Mesenteric fat pad (tissue), 1 donor: ENCODE results near the gene RNF151. TPM values are rescaled to one million over a fixed set of nuclear protein-coding genes. Genes with fewer than 3 reads are reported as not detected.

Experiments used
- DNase-seq: peaks from one replicate; pipeline ENCODE4 v3.0.0-alpha.2; 2020; ENCODE audit warnings: low spot score
- total RNA-seq: library from RNA; stranded (reverse); fragmentation: NEBNext Ultra II Directional; extraction: Animal tissue kit (Norgen Biotek cat#: 25700); gene quantifications from one replicate; pipeline ENCODE4 v1.2.1, GENCODE V29; 2021
- donor health status: DM: yes; HTN: yes; CAD: no.

Gene RNF151
- total RNA-seq, 1 donor from 2014 or later: not detected

- no peak for DNase-seq
Observed at GRCh38 chr16:1991135-1991551, 24.5 kb downstream of the RNF151 start.

- no peak for DNase-seq
Observed at GRCh38 chr16:1991588-1991947, 24.9 kb downstream of the RNF151 start.

DNA sequence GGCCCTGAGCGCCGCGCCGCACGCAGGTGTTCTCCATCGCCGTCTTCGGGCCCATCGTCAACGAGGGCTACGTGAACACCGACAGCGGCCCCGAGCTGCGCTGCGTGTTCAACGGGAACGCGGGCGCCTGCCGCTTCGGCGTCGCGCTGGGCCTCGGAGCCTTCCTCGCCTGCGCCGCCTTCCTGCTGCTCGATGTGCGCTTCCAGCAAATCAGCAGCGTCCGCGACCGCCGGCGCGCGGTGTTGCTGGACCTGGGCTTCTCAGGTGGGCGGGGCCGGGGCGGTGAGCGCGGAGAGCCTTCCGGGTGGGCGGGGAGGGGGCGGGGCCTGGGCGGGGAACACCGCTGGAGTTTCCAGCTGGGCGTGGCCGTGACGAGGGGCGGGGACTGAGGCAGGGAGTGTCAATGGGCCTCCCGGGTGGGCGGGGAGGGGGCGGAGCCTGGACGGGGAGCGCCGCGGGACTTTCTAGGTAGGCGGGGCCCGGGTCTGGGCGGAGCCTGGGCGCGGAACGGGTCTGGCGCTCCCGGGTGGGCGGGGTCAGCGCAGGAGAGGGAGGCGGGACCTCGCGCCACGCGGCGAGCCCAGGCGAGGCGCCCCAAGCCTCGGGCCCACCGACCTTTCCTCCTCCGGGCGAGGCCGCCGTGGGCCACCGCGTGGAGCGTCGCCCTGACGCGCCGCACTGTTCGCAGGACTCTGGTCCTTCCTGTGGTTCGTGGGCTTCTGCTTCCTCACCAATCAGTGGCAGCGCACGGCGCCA lies 25.5 kb downstream of the RNF151 start:
- peak; percentile 97 for DNase-seq

- DNase-seq: no peak
Observed at GRCh38 chr16:1992704-1993317, 26.2 kb downstream of the RNF151 start.

DNA sequence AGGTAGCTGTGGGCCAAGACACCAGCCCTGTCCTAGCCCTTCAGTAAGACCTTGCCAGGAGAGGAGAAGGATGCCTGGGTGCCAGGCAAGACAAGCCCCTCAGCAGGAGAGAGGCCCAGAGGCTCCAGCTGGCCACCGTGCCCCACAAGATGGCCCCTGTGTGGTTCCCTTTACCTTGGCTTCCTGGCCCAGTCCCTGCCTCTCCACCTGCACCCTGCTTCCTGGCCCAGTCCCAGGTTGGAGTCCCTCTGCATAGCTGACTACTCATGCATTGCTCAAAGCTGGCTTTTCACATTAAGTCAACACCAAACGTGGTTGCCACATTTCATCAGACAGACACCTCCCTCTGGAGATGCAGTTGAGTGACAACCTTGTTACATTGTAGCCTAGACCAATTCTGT lies 27.1 kb downstream of the RNF151 start:
- no peak for DNase-seq

DNA sequence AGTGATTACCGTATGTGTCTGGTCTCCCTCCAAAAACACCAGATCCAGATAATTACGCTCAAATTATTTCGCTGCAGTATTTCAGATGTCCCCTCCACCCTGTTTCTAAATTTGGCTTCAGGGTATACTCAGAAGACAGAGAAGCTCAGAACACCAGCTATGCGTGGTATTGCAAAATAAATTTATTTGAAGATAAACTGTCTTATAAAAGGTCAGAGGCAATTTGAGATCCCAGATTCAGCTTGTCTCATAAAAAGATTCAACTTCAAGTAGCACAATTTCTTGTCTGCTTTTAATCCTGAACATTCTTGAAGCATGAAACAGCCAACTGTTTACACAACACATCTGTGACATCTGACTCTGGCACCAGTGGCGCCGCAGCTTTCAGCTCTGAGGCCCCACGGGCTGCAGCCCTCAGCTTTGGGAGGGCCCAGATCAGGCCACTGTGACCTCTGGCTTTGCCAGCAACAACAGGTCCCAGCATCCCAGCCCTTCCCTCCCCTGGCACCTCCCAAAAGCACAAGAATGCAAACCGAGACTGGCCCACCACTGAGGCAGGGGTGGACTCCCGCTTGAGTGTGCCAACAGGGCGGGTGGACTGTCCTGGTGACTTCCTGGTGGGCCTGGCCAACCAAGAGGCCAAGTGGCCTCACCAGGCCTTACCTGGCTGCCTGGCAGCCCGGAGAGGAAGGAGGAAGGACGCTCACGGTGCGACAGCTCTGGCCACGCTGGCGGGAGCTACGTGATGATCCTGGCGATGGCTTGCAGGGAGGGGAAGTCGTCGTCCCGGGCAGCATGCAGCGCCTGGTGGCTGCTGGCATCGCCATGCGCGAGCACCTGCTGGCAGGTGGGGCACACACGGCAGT lies 31.1 kb downstream of the RNF151 start:
- no peak for DNase-seq

- DNase-seq: no peak
Observed at GRCh38 chr16:1998360-1998835, 31.7 kb downstream of the RNF151 start.

GRCh38 chr16:1998852-1999801 lies 32.5 kb downstream of the RNF151 start:
- DNase-seq: no peak

DNA sequence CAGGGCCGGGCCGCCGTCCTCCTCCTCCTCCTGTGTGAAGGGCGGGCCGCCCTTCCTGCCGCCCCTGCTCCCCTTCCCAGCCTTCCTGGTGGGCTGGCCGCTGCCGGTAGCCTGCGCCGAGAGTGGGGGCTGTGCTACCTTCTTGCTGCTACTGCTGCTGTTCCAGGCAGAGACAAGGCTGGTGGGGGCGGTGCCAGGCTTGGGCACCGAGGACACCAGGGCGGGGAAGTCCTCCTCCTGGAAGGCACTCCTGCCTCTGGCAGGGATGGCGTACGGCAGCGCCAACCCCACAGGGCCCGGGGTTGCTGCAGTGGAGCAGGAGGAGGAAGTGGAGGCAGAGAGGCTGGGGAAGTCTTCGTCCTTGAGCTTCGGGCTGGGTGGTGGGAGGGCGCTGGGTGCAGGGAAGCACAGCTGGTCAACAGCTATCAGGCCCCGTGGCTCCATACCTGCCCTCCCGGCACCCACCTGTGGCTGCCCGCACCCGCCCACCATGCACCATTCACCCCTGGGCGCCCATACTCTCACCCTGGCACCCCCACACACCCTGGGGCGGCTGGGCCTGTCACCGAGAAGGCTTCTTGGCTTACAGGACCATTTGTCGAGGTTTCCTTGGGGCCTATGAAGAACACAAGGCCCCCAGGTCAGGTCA lies 33.3 kb downstream of the RNF151 start:
- DNase-seq: no peak

DNA sequence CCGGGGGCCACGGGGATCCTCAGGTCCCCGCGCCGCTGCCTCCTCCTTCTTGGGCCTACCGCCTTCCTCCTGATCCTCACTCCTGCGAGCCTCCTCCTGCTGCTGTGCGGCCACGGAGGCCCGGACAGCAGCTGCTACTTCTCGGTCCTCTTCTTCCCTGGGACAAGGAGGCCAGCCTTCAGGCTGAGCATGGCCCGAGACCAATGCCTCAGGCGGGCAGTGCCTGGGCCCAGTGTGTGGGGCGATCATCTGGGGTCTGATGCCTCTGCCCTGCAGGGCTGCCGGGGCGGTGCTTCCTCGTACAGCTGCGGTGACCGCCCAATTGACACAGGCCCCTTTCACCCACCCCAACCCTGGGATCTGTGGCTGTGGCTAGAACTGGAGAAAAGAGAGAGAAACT lies 34.4 kb downstream of the RNF151 start:
- no peak for DNase-seq

- DNase-seq: no peak
Observed at GRCh38 chr16:2001456-2002355, 35.0 kb downstream of the RNF151 start.

DNA sequence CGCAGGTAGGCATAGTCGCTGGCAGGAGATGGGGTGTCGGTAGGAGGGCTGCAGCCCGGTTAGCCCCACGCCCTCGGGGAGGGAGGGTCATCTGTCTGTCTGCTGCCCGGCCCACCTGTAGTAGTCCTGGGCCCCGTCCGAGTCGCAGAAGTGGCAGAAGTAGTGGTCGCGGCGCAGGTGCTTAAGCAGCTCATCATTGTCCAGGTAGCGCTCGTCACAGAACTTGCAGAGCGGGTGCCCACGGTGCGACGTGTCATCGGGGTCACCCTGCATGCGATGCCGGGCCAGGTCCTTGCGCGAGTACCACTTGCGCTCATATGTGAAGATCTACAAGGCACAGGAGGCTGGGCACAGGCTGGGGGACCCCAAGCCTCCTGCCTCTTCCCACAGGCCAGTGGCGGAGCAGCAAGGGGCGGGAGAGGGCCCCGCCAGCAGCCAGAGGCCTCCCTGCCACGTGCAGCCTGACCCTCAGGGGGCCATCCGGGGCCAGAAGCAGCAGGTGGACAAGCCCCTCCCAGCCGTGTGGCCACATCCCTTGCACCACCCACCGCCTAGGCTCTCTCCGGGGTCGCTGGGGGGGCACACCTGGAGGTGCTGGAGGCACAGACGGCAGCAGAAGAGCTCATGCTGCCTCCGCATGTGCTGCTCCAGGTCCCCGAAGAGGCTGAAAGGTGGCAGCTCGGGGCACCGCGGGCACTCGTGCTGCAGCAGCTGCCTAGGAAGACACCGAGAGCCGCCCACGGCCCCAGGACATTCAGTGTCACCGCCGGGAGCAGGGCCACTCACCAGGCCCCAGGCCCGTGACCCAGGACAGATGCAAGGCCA lies 36.0 kb downstream of the RNF151 start:
- no peak for DNase-seq

DNA sequence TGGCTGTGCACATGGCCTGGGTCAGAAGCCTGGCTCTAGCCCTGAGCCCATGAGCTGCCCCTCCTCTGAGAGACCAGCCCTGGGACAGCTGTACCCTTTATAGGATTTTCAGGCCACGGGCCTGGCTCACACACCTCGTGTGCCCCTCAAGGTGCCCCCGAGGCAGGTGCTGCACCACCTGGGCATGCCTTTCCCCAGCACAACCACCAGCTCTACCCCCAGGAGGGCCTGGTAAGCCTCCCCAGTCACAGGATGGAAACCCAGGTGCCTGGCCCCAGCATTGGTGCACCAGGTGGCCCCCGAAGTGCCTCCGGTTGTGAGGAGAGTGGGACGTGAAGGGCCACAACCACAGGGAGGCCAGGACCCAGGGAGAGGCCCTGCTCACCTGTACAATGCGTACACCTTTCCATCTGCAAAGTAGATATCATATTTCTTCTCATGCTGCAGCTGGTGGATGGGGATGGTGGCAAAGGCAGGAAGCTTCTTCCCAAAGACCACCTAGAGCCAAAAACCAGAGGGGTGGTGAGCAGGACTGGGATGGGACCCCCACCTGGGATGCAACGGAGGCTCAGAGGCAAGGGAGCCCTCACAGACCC lies 36.7 kb downstream of the RNF151 start:
- DNase-seq: no peak

GRCh38 chr16:2003827-2004641 lies 37.4 kb downstream of the RNF151 start:
- peak; percentile 96 for DNase-seq

- DNase-seq: no peak
Observed at GRCh38 chr16:2004795-2005517, 38.3 kb downstream of the RNF151 start.

GRCh38 chr16:2005646-2006045 lies 39.0 kb downstream of the RNF151 start:
- DNase-seq: no peak
